Adrenal gland (tissue), 12 donors: Measurements from ENCODE around the gene OGFOD2. TPM values are rescaled to one million over a fixed set of nuclear protein-coding genes. Genes with fewer than 3 reads are reported as not detected.

Experiments
- DNase-seq, 7 donors: peaks; one replicate each; pipeline ENCODE4 v3.0.0-alpha.2; 2019 to 2020
- H3K27ac ChIP-seq, 5 donors: fragments of 200-600 bp; sonication (generic) in 4 of 5; 1 replicate in 3 of 5; 2 replicates in 2 of 5; pipeline versions ENCODE4 v1.5.1 to v1.8.0; 2016 to 2020; ENCODE audit warnings: mild to moderate bottlenecking in 1 of 5
- H3K27me3 ChIP-seq: fragments of 200-600 bp; 2 replicates; pipeline ENCODE4 v1.8.0; 2021
- H3K36me3 ChIP-seq, 2 donors: fragments of 200-600 bp; replicated peaks in 1 of 2; 1 replicate in 1 of 2; 2 replicates in 1 of 2; pipeline versions ENCODE4 v1.5.1 to v1.8.0; 2018 to 2022
- H3K4me1 ChIP-seq, 2 donors: fragments of 200-600 bp; replicated peaks in 1 of 2; 1 replicate in 1 of 2; 2 replicates in 1 of 2; pipeline versions ENCODE4 v1.5.1 to v1.8.0; 2018 to 2021
- H3K4me3 ChIP-seq, 4 donors: fragments of 200-600 bp; sonication (generic) in 3 of 4; one replicate each; pipeline ENCODE4 v1.5.1; 2016 to 2018
- H3K9me3 ChIP-seq, 3 donors: fragments of 200-600 bp; sonication (generic) in 1 of 3; replicated peaks in 1 of 3; 1 replicate in 2 of 3; 2 replicates in 1 of 3; pipeline versions ENCODE4 v1.5.1 to v1.8.0; 2016 to 2021
- CTCF ChIP-seq, 6 experiments: fragments of 450-650 bp in 4 of 6; fragments of 200-600 bp in 2 of 6; sonication (generic) in 1 of 6; IDR thresholded peaks; 1 replicate in 5 of 6; 2 replicates in 1 of 6; pipeline versions ENCODE4 v1.5.1 to v1.8.0; 2016 to 2021; ENCODE audit warnings: antibody characterized with exemption in 6 of 6, mild to moderate bottlenecking in 2 of 6, moderate library complexity in 1 of 6
- POLR2A ChIP-seq, 2 donors: fragments of 450-650 bp; IDR thresholded peaks; one replicate each; pipeline ENCODE4 v1.6.1; 2017; ENCODE audit warnings: antibody characterized with exemption in 2 of 2, mild to moderate bottlenecking in 2 of 2, moderate library complexity in 1 of 2
- WGBS, 4 donors: extraction: QIAGEN DNeasy Blood & Tissue Kit in 2 of 4; methylation state at CpG; one replicate each; pipeline versions ENCODE4 v1.1.5 to v1.1.7; 2013 to 2017; 5-methylcytosine and 5-hydroxymethylcytosine counted together
- intact Hi-C, 2 donors: fragments of 100-400 bp; cut with DNase I; formaldehyde crosslinking; loops; one replicate each; pipeline versions ENCODE4 v1.14.1 to v1.15.0; 2022 to 2023
- polyA plus RNA-seq, 3 donors: library from polyadenylated mRNA; stranded (reverse); fragments of 200-250 nt in 2 of 3; fragments of 350-450 nt in 1 of 3; fragmentation: Illumina TruSeq in 1 of 3; extraction: RNeasy Lipid Tissue Mini Kit (QIAGEN cat#74804) in 1 of 3; gene quantifications; one replicate each; pipeline ENCODE4 v1.2.3, GENCODE V29; 2013 to 2014
- total RNA-seq, 9 donors: library from RNA; depleted of rRNA in 4 of 9; stranded (reverse); fragments of >200 nt in 4 of 9; fragments of 120-200 nt in 1 of 9; fragmentation: NEBNext Ultra II Directional in 1 of 9; extraction: Animal tissue kit (Norgen Biotek cat#: 25700) in 1 of 9; gene quantifications; one replicate each; pipeline versions ENCODE4 v1.1.0 to v1.2.4, GENCODE V29; 2013 to 2023
- donor health status: healthy with polysubstance abuse.
- donor health status: Bipolar disorder and iron deficiency.
- donor health status: DM: yes; HTN: yes; CAD: no.
- donor health status: DM: no; HTN: no; CAD: no.
- donor health status: DM: no; HTN: no; CAD: no.
- donor health status: DM: yes; HTN: yes; CAD: no.

Gene OGFOD2
- total and polyA plus RNA-seq, 12 donors, result 6.2 to 44.8 (median 20.3) TPM

- no peaks in the 10 kb centered on the region for H3K9me3 ChIP-seq
- TF ChIP-seq POLR2A (IDR thresholded peaks at IDR 0.05) (peak in 1 of 2 donors; percentile 69), CTCF (IDR thresholded peaks at IDR 0.05) (no peak)
- H3K4me1 ChIP-seq, result peaks cover 54 to 77% of the 10 kb centered on the region in 2 donors
- intact Hi-C loops, result loop anchor here in 1 of 2 donors (5.0 kb wide), 2 partner anchors 172 to 257 kb away; partner anchors contain the start of gene PITPNM2
- H3K36me3 ChIP-seq, result peaks cover 0 to 5% of the 10 kb centered on the region in 2 donors
- no peaks in the 10 kb centered on the region for H3K27me3 ChIP-seq
- 0 to 1% (median 0%) methylated on average over 30 to 96 of the region's 96 CpGs for WGBS, 4 donors
- H3K27ac ChIP-seq, result peak within 1 kb of the TSS; percentile 17 to 90 (median 79)
- H3K4me3 ChIP-seq, result peak within 1 kb of the TSS; percentile 37 to 83 (median 64)
- peak in 4 of 7 donors; percentile 54 to 60 (median 58) for DNase-seq
Measured at GRCh38 chr12:122980183-122981035, 5.4 kb downstream of the OGFOD2 start, which contains the start of gene ARL6IP4. Gene ARL6IP4, plus strand, starts transcription at chr12:122980681. Its CDS starts 459 bp downstream, at chr12:122981140.

- H3K27ac ChIP-seq, result peak overlapping the region; percentile 17 to 90 (median 79)
- WGBS, 4 donors, result 0 to 1% (median 1%) methylated on average over 25 to 40 of the region's 40 CpGs
- H3K27me3 ChIP-seq, result no peaks in the 10 kb centered on the region
- TF ChIP-seq POLR2A (IDR thresholded peaks at IDR 0.05), result no peak
- no peak for TF ChIP-seq CTCF (IDR thresholded peaks at IDR 0.05)
- no peaks in the 10 kb centered on the region for H3K9me3 ChIP-seq
- H3K36me3 ChIP-seq, result peaks cover 0 to 12% of the 10 kb centered on the region in 2 donors
- H3K4me1 ChIP-seq, result peaks cover 51 to 77% of the 10 kb centered on the region in 2 donors
- intact Hi-C loops, result loop anchor here in 1 of 2 donors (5.0 kb wide), 2 partner anchors 171 to 256 kb away; partner anchors contain the start of gene PITPNM2
- peak overlapping the region; percentile 37 to 83 (median 64) for H3K4me3 ChIP-seq
- DNase-seq, result peak in 3 of 7 donors; percentile 34 to 50 (median 43)
Measured at GRCh38 chr12:122981036-122981471, 6.0 kb downstream of the OGFOD2 start.

- Histone ChIP-seq H3K27ac (peak overlapping the region in 4 of 5 donors; percentile 72 to 90 (median 83)), H3K27me3 (no peaks in the 10 kb centered on the region), H3K4me1 (peaks cover 44 to 69% of the 10 kb centered on the region in 2 donors), H3K36me3 (peaks cover 0 to 19% of the 10 kb centered on the region in 2 donors), H3K4me3 (peak overlapping the region in 2 of 4 donors; percentile 75 to 83), H3K9me3 (no peaks in the 10 kb centered on the region)
- TF ChIP-seq CTCF (IDR thresholded peaks at IDR 0.05), result no peak
- peak in 1 of 7 donors; percentile 25 for DNase-seq
- intact Hi-C loops, result loop anchor here in 1 of 2 donors (5.0 kb wide), 2 partner anchors 170 to 255 kb away; partner anchors contain the start of gene PITPNM2
- WGBS, 4 donors, result 37 to 52% (median 47%) methylated on average over 20 to 25 of the region's 25 CpGs
Measured at GRCh38 chr12:122981587-122982476, 6.8 kb downstream of the OGFOD2 start.
